HG03108 (cell line): ENCODE measurements around the gene MMEL1.

Experiments used
- ATAC-seq: cut with Tn5 transposase; IDR thresholded peaks from one replicate; pipeline ENCODE4 v1.9.1; 2021; ENCODE audit warnings: moderate library complexity; ENCODE audit not compliant: unreplicated experiment

MMEL1 gene

GRCh38 chr1:2643414-2644077 lies 10.7 kb upstream of the MMEL1 start:
- no peak for ATAC-seq

GRCh38 chr1:2642560-2643413 lies 10.0 kb upstream of the MMEL1 start:
- ATAC-seq: peak; percentile 78

- ATAC-seq: no peak
Measured at GRCh38 chr1:2642131-2642559, 9.3 kb upstream of the MMEL1 start.

- ATAC-seq: no peak
Measured at GRCh38 chr1:2641381-2642130, 8.7 kb upstream of the MMEL1 start.

GRCh38 chr1:2640626-2641025 lies 7.8 kb upstream of the MMEL1 start:
- ATAC-seq: no peak

GRCh38 chr1:2639607-2640521 lies 7.0 kb upstream of the MMEL1 start:
- ATAC-seq: no peak

- no peak for ATAC-seq
Measured at GRCh38 chr1:2639203-2639602, 6.4 kb upstream of the MMEL1 start.

GRCh38 chr1:2638466-2639115 lies 5.8 kb upstream of the MMEL1 start:
- ATAC-seq: no peak

- no peak for ATAC-seq
Measured at GRCh38 chr1:2637442-2638145, 4.8 kb upstream of the MMEL1 start.

GRCh38 chr1:2636733-2637132 lies 3.9 kb upstream of the MMEL1 start:
- no peak for ATAC-seq

GRCh38 chr1:2635361-2636010 lies 2.7 kb upstream of the MMEL1 start:
- no peak for ATAC-seq

GRCh38 chr1:2633936-2634491 lies 1.2 kb upstream of the MMEL1 start:
- no peak for ATAC-seq

- no peak for ATAC-seq
Measured at GRCh38 chr1:2633366-2633935, 635 bp upstream of the MMEL1 start.

GRCh38 chr1:2632051-2632430 lies 775 bp downstream of the MMEL1 start:
- no peak for ATAC-seq

GRCh38 chr1:2631136-2632050 lies 1.4 kb downstream of the MMEL1 start:
- no peak for ATAC-seq

GRCh38 chr1:2630498-2631135 lies 2.2 kb downstream of the MMEL1 start:
- no peak for ATAC-seq
